CD14-positive monocyte (primary cell): ENCODE results near the gene PDE1A. TPM values are rescaled to one million over a fixed set of nuclear protein-coding genes. Genes with fewer than 3 reads are reported as not detected.

Source experiments
- DNase-seq, 3 donors: peaks; one replicate each; pipeline ENCODE4 v3.0.0-alpha.2; 2011 to 2022
- H2AFZ ChIP-seq: 2 replicates; pipeline ENCODE4 v1.6.0; 2012; ENCODE audit warnings: mild to moderate bottlenecking, low read depth, low read length, inconsistent platforms; ENCODE audit not compliant: insufficient read depth, poor library complexity, severe bottlenecking
- H3K27ac ChIP-seq, 2 donors: 1 replicate in 1 of 2; 2 replicates in 1 of 2; pipeline ENCODE4 v1.5.1; 2012 to 2013; ENCODE audit warnings: low read length in 2 of 2, control low read depth in 1 of 2, inconsistent platforms in 1 of 2, low read depth in 1 of 2, mild to moderate bottlenecking in 1 of 2
- H3K27me3 ChIP-seq, 2 donors: one replicate each; pipeline versions ENCODE4 v1.6.0 to v1.6.1; 2011 to 2013; ENCODE audit warnings: low read length in 2 of 2; ENCODE audit not compliant: control insufficient read depth in 2 of 2, insufficient read depth in 2 of 2
- H3K36me3 ChIP-seq, 2 donors: replicated peaks in 1 of 2; 1 replicate in 1 of 2; 2 replicates in 1 of 2; pipeline versions ENCODE4 v1.5.1 to v1.6.1; 2012 to 2013; ENCODE audit warnings: low read length in 2 of 2, control low read depth in 1 of 2, inconsistent platforms in 1 of 2, mild to moderate bottlenecking in 1 of 2; ENCODE audit not compliant: insufficient read depth in 2 of 2, control insufficient read depth in 1 of 2
- H3K4me1 ChIP-seq, 2 donors: 1 replicate in 1 of 2; 2 replicates in 1 of 2; pipeline versions ENCODE4 v1.5.1 to v1.6.1; 2012 to 2013; ENCODE audit warnings: low read length in 2 of 2, control low read depth in 1 of 2, inconsistent platforms in 1 of 2, mild to moderate bottlenecking in 1 of 2, moderate library complexity in 1 of 2; ENCODE audit not compliant: insufficient read depth in 2 of 2, control insufficient read depth in 1 of 2
- H3K4me2 ChIP-seq: replicated peaks from 2 replicates; pipeline ENCODE3; 2012; ENCODE audit warnings: low read length, moderate library complexity, mild to moderate bottlenecking; ENCODE audit not compliant: poor library complexity, severe bottlenecking; ENCODE audit errors: extremely low read depth
- H3K4me3 ChIP-seq, 3 experiments: fragments of 200-600 bp in 1 of 3; sonication (generic) in 1 of 3; replicated peaks in 1 of 3; 1 replicate in 2 of 3; 2 replicates in 1 of 3; pipeline ENCODE4 v1.5.1; 2011 to 2013; ENCODE audit warnings: low read length in 3 of 3, mild to moderate bottlenecking in 3 of 3, control low read depth in 2 of 3, low read depth in 2 of 3, inconsistent platforms in 1 of 3, moderate library complexity in 1 of 3
- H3K79me2 ChIP-seq: 2 replicates; pipeline ENCODE4 v1.6.0; 2012; ENCODE audit warnings: mild to moderate bottlenecking, control low read depth, inconsistent platforms, low read length, moderate library complexity; ENCODE audit not compliant: insufficient read depth
- H3K9ac ChIP-seq: 2 replicates; pipeline ENCODE4 v1.6.0; 2017; ENCODE audit warnings: low read length, mild to moderate bottlenecking; ENCODE audit not compliant: insufficient read depth, poor library complexity, severe bottlenecking
- H3K9me3 ChIP-seq, 2 donors: replicated peaks in 1 of 2; 1 replicate in 1 of 2; 2 replicates in 1 of 2; pipeline versions ENCODE4 v1.5.1 to v1.6.1; 2012 to 2013; ENCODE audit warnings: low read length in 2 of 2, control low read depth in 1 of 2; ENCODE audit not compliant: control insufficient read depth in 1 of 2, insufficient read depth in 1 of 2
- H4K20me1 ChIP-seq: 2 replicates; pipeline ENCODE4 v1.6.0; 2012; ENCODE audit warnings: mild to moderate bottlenecking, low read length, control low read depth, moderate library complexity; ENCODE audit not compliant: insufficient read depth
- H3K27ac Mint-ChIP-seq, 7 donors: one replicate each; pipeline ENCODE4 v1.8.0; 2020; ENCODE audit warnings: mild to moderate bottlenecking in 7 of 7, mixed read lengths in 7 of 7, moderate library complexity in 6 of 7, inconsistent platforms in 2 of 7
- H3K27me3 Mint-ChIP-seq, 3 donors: one replicate each; pipeline ENCODE4 v1.8.0; 2021 to 2022; ENCODE audit warnings: low read depth in 3 of 3, mild to moderate bottlenecking in 3 of 3, mixed read lengths in 3 of 3, moderate library complexity in 3 of 3, inconsistent platforms in 1 of 3
- H3K36me3 Mint-ChIP-seq, 2 donors: one replicate each; pipeline ENCODE4 v1.8.0; 2020; ENCODE audit warnings: mixed read lengths in 2 of 2, inconsistent platforms in 1 of 2, mild to moderate bottlenecking in 1 of 2
- H3K4me1 Mint-ChIP-seq: one replicate; pipeline ENCODE4 v1.8.0; 2020; ENCODE audit warnings: mild to moderate bottlenecking, mixed read lengths
- H3K4me3 Mint-ChIP-seq, 2 donors: one replicate each; pipeline ENCODE4 v1.8.0; 2020; ENCODE audit warnings: mild to moderate bottlenecking in 2 of 2, mixed read lengths in 2 of 2, moderate library complexity in 1 of 2
- H3K9me3 Mint-ChIP-seq, 7 donors: one replicate each; pipeline ENCODE4 v1.8.0; 2020 to 2022; ENCODE audit warnings: mixed read lengths in 7 of 7, mild to moderate bottlenecking in 6 of 7, moderate library complexity in 6 of 7, inconsistent platforms in 2 of 7
- CTCF ChIP-seq: fragments of 200-600 bp; IDR thresholded peaks from one replicate; pipeline ENCODE4 v1.8.0; 2022; ENCODE audit warnings: antibody characterized with exemption, mild to moderate bottlenecking
- WGBS: methylation state at CpG from one replicate; pipeline ENCODE4 v1.1.5; 2013; ENCODE audit warnings: missing lambda C conversion rate; ENCODE audit not compliant: insufficient coverage; 5-methylcytosine and 5-hydroxymethylcytosine counted together
- intact Hi-C, 2 donors: fragments of 100-400 bp; cut with micrococcal nuclease; formaldehyde crosslinking; loops; one replicate each; pipeline versions ENCODE4 v1.15.0 to v1.15.1; 2023
- polyA plus RNA-seq, 3 donors: library from polyadenylated mRNA; depleted of rRNA in 1 of 3; unstranded in 2 of 3; stranded (reverse) in 1 of 3; fragments of 300-500 nt in 2 of 3; fragments of >200 nt in 1 of 3; fragmentation: Illumina TruSeq in 2 of 3; gene quantifications; 1 replicate in 2 of 3; 2 replicates in 1 of 3; pipeline ENCODE4 v1.2.3, GENCODE V29; 2012 to 2021

The PDE1A gene
- polyA plus RNA-seq, 3 donors: not detected

DNA sequence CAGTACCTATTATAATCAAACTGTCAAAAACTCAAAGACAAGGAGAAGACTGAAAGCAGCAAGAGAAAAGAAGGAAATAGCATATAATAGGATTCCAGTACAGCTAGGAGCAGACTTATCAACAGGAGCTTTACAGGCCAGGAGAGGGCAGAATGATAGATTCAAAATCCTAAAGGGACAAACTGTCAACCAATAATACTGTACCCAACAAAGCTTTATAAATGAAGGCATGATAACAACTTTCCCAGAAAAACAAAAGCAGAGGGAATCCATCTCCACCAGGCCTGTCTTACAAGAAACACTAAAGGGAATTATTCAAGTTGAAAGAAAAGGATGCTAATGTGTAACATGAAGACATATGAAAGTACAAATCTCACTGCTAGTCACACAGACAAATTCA is 42.0 kb downstream of the PDE1A start:
- Mint-ChIP-seq H3K4me3 (no peak overlapping the region), H3K27ac (no peak overlapping the region), H3K36me3 (no peaks in the 10 kb centered on the region), H3K9me3 (peaks cover 19 to 30% (median 24%) of the 10 kb centered on the region in 7 donors), H3K4me1 (no peaks in the 10 kb centered on the region), H3K27me3 (peaks cover 0 to 2% (median 0%) of the 10 kb centered on the region in 3 donors)
- Histone ChIP-seq H3K4me1 (no peaks in the 10 kb centered on the region), H3K4me3 (no peak overlapping the region), H3K27ac (no peak overlapping the region), H3K36me3 (no peaks in the 10 kb centered on the region), H3K27me3 (no peaks in the 10 kb centered on the region), H3K79me2 (no peaks in the 10 kb centered on the region), H3K9me3 (peaks cover 7 to 20% of the 10 kb centered on the region in 2 donors), H4K20me1 (no peaks in the 10 kb centered on the region), H3K4me2 (no peak overlapping the region), H2AFZ (no peak overlapping the region), H3K9ac (no peak overlapping the region)
- no peak for TF ChIP-seq CTCF
- DNase-seq: no peak
- intact Hi-C loops: no loop called here

- Histone ChIP-seq H4K20me1 (no peaks in the 10 kb centered on the region), H3K27ac (no peak overlapping the region), H3K4me3 (no peak overlapping the region), H3K4me1 (no peaks in the 10 kb centered on the region), H3K9ac (no peak overlapping the region), H3K9me3 (peaks cover 13 to 23% of the 10 kb centered on the region in 2 donors), H3K36me3 (no peaks in the 10 kb centered on the region), H3K4me2 (no peak overlapping the region), H2AFZ (no peak overlapping the region), H3K27me3 (no peaks in the 10 kb centered on the region), H3K79me2 (no peaks in the 10 kb centered on the region)
- intact Hi-C loops: no loop called here
- no peak for DNase-seq
- Mint-ChIP-seq H3K4me1 (no peaks in the 10 kb centered on the region), H3K9me3 (peaks cover 18 to 29% (median 25%) of the 10 kb centered on the region in 7 donors), H3K36me3 (no peaks in the 10 kb centered on the region), H3K4me3 (no peak overlapping the region), H3K27ac (no peak overlapping the region), H3K27me3 (peaks cover 0 to 2% (median 0%) of the 10 kb centered on the region in 3 donors)
- WGBS: 93% methylated on average over 7 of the region's 8 CpGs
- TF ChIP-seq CTCF: no peak
Measured at GRCh38 chr2:182381225-182381624, 45.6 kb downstream of the PDE1A start.
